ENCODE results near the gene RETREG2. TPM values are rescaled to one million over a fixed set of nuclear protein-coding genes. Genes with fewer than 3 reads are reported as not detected.

Gene RETREG2
- total RNA-seq, 2 experiments from 2014 or later: 95.1 to 102 TPM

DNA sequence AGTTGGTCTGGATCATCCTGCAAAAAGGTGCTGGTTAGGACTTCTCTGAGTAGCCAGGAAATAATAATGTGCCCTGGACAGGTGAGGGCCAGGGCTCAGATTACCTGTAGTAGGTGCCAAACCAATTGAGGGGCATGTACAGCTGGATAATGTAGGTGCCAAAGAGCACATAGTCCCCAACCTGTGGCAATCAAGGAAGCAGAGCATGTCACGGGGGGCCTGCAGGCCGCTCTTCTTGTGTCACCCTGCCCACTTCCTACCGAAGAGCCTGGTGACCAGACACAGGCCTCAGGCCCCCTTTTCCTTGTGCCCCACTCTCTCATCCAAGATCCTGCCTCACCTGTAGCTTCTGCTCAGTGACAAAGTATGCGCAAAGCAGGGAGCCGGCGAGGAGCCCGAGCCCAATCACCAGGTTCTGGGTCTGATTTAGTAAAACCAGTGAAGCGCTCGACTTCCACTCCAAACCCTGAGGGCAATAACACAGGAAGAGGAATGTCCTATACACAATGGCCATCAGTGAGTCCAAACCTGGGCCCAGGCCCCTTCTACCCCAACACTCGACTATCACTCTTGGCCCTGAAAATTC lies 35.5 kb downstream of the RETREG2 start:
- Mint-ChIP-seq H3K9me3 (no peaks in the 10 kb centered on the region), H3K27me3 (no peaks in the 10 kb centered on the region), H3K4me3 (no peak overlapping the region), H3K4me1 (peaks cover 56% of the 10 kb centered on the region), H3K27ac (peak overlapping the region; percentile 22), H3K36me3 (ENCODE audit: low read depth) (peaks cover 23% of the 10 kb centered on the region)
- no peak for DNase-seq
- CTCF ChIA-PET: interaction anchor here (0.6 to 1.1 kb wide), 2 partner anchors 81 to 987 kb away, joined by 3 to 7 read pairs; no protein-coding TSS in a partner anchor
- POLR2A ChIA-PET: no interaction called here

DNA sequence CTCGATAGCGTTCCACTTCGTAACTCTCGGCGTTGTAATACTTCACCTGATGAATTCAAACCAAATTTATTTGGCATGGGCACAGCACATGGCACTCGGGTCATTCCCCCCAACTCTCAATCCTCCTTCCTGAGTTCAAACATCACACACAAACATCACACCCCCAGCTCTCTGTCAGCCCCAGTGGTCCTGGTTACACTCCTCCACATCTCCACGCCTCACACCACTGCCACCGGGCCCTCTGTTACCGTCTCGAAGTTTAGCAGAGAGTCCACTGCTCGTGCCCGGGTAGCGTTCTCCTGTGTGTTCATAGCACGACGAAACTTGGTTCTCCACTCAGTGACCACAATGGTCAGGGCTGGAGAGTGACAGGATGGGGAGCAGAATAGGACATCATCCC lies 36.1 kb downstream of the RETREG2 start:
- Mint-ChIP-seq H3K36me3 (ENCODE audit: low read depth) (peaks cover 21% of the 10 kb centered on the region), H3K4me3 (no peak overlapping the region), H3K4me1 (peaks cover 53% of the 10 kb centered on the region), H3K9me3 (no peaks in the 10 kb centered on the region), H3K27me3 (no peaks in the 10 kb centered on the region), H3K27ac (no peak overlapping the region)
- CTCF ChIA-PET: interaction anchor here (0.9 to 1.1 kb wide), 2 partner anchors 9 to 10 kb away, joined by 3 read pairs; no protein-coding TSS in a partner anchor
- no peak for DNase-seq
- POLR2A ChIA-PET: no interaction called here

DNA sequence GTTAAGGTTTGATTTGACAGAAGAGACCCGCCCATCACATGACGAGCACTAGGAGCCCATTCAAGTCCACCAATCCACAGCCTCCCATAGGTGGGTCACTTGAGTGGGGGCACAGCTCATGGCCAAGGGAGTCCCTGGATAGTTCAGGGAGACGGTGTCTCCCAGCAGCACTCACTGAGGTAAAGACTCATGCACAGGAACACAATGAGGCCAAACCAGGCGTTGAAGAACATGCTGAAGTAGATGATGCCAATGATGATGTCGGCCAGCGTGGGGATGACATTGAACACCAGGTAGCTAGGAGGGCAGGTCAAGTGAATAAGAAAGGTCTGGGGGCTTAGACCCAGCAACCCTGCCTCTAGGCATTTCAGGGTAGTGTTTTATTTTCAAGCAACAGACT lies 36.7 kb downstream of the RETREG2 start:
- Mint-ChIP-seq H3K36me3 (ENCODE audit: low read depth) (peaks cover 22% of the 10 kb centered on the region), H3K9me3 (no peaks in the 10 kb centered on the region), H3K27me3 (no peaks in the 10 kb centered on the region), H3K4me3 (no peak overlapping the region), H3K4me1 (peaks cover 49% of the 10 kb centered on the region), H3K27ac (no peak overlapping the region)
- CTCF ChIA-PET: interaction anchor here (0.9 to 1.1 kb wide), 3 partner anchors 10 to 40 kb away, joined by 3 read pairs; no protein-coding TSS in a partner anchor
- POLR2A ChIA-PET: no interaction called here
- no peak for DNase-seq

DNA sequence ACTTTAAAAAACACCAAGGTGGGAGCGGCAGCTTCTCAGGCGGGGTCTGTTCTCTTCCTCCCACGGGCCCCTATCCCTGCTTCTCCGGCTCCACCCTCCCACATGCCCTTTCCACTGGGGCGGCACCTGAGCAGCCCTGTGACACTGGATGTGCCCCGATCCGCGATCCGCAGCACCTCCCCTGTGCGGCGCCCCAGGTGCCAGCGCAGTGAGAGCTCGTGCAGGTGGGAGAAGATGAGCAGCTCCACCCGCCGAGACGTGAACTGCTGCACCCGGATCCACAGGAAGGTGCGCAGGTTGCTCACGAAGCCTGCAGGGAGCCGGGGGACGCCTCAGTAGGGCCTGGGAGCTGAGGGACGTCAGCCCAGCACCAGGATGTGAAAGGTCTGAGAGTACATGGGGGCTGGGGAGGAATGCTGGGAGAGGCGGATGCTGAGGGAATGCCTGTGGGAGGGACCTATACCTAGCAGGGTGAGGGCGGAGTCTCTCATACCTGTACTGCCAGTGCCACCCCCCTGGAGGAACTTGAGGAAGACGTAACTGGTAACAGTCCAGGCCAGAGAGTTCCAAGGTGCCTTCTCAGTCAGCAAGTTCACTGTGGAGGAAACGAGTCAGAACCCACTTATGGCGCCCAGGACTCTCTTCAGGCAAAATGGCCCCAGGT lies 37.9 kb downstream of the RETREG2 start:
- no peaks in the 10 kb centered on the region for H3K9me3 Mint-ChIP-seq
- ChIA-PET POLR2A (no interaction called here), CTCF (interaction anchor here (0.5 to 2.1 kb wide), 6 partner anchors 8 to 79 kb away, joined by 3 to 8 read pairs (median 4); partner anchors contain the start of genes NHEJ1 and ZFAND2B)
- H3K27me3 Mint-ChIP-seq: no peaks in the 10 kb centered on the region
- no peak for DNase-seq
- no peak overlapping the region for H3K4me3 Mint-ChIP-seq
- H3K36me3 Mint-ChIP-seq (ENCODE audit: low read depth): peaks cover 27% of the 10 kb centered on the region
- H3K27ac Mint-ChIP-seq: no peak overlapping the region
- H3K4me1 Mint-ChIP-seq: peaks cover 37% of the 10 kb centered on the region

DNA sequence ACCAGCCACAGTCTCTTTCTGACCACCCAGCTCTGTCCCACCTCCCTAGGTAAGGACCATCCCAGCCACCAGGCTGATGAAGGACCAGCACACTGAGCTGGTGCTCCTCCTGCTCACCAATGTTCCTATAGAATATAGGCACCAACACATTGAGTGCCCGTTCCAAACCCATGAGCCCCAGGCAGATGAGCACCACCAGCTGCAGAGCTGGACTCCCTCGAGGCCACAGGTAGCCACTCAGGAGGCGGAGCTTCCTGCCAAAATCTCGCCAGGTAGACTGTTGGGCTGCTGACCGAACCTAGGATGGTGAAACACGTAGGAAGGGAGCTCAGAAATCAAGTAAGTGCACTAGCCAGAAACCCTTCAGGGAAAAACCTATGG lies 38.5 kb downstream of the RETREG2 start:
- Mint-ChIP-seq H3K4me3 (no peak overlapping the region), H3K4me1 (peaks cover 31% of the 10 kb centered on the region), H3K27me3 (no peaks in the 10 kb centered on the region), H3K27ac (peak overlapping the region; percentile 70), H3K36me3 (ENCODE audit: low read depth) (peaks cover 31% of the 10 kb centered on the region), H3K9me3 (no peaks in the 10 kb centered on the region)
- POLR2A ChIA-PET: no interaction called here
- no peak for DNase-seq
- CTCF ChIA-PET: interaction anchor here (0.5 to 2.2 kb wide), 8 partner anchors 8 to 78 kb away, joined by 3 to 8 read pairs (median 4); partner anchors contain the start of genes NHEJ1 and ZFAND2B

DNA sequence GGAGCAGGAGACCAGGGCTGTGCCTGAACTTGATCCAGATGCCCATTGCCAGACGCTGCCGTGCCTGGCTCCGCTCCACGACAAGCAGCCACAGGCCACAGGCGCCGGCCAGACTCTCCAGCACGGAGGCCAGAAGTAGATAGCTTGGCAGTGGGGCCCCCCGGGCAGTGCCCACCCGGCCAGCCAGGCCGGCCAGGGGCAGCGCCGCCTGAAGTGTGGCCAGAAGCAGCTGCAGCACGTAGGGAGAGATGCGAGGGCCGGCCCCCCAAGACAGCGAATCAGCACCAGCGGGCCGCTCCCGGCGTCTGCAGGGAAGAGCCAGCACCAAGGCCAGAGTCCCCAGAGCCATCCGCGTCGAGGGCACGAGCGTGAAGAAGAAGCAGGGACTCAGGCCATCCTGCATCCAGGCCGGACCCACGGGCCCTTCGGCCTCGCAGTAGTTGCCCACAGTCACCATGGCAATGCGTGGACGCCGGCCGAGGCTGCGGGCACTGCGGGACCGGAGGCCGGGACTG lies 40.2 kb downstream of the RETREG2 start:
- ChIA-PET CTCF (interaction anchor here (0.7 to 2.2 kb wide), 14 partner anchors 9 to 653 kb away, joined by 3 to 6 read pairs (median 4); partner anchors contain the start of genes ANKZF1, ATG9A, CNPPD1 and GLB1L), POLR2A (interaction anchor here (0.6 to 1.5 kb wide), 2 partner anchors 11 to 43 kb away, joined by 3 read pairs; no protein-coding TSS in a partner anchor)
- Mint-ChIP-seq H3K9me3 (no peaks in the 10 kb centered on the region), H3K36me3 (ENCODE audit: low read depth) (peaks cover 34% of the 10 kb centered on the region), H3K27ac (peak overlapping the region; percentile 86), H3K27me3 (no peaks in the 10 kb centered on the region), H3K4me1 (peaks cover 25% of the 10 kb centered on the region), H3K4me3 (peak overlapping the region; percentile 71)
- DNase-seq: peak; percentile 25

DNA sequence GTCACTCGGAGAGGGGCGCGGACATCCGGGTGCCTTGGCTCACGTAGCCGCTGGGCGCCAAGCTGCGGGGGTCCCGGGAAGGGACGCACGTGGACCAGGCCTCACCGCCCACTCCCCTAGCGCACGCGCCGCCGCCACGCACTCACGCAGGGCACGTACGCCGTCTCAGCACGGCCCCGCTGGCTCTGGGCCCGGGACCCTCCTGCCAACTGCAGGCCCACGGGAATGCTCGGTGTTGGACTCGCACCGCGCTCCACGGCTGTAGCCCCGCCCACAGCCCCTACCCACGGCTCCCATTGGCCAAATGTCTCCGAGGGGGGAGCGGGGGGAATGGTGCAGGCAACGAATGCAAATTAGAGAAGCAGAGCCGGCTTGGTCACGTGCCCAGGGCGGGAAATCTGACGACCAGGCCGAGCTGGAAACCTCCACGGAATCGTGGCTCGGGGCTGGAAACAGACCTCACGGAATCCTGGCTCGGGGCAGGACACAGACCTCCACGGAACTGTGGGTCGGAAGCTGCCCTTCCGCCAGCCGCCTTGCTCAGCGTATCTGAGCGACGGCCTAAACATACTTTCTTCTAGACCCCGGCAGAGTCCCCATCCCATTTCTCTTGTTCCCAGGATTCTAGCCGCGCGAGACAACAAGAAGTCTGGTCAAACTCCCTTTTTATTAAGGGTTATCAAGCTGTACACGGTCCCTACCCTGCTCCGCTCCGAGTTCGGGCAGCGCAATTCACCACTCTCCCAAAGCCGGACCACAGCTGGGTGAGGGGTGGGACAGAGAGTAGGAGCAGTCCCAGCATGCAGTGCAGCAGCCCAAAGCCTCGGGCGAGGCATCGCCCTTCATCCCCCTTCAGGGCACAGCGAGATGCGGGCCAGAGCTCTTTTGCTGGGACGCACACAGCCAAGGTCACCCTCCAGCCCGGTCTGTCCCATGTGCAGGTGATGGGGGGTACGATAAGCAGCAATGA lies 40.9 kb downstream of the RETREG2 start, which contains the start of gene ABCB6:
ABCB6 (minus strand) TSS at position 227 of the 970 bp plus-strand sequence. CDS start 285 bp downstream, outside the sequence.
- peaks cover 38% of the 10 kb centered on the region for H3K36me3 Mint-ChIP-seq (ENCODE audit: low read depth)
- CTCF ChIA-PET: interaction anchor here (0.5 to 2.9 kb wide), 14 partner anchors 10 to 1077 kb away, joined by 3 to 8 read pairs (median 4); partner anchors contain the start of genes ANKZF1, ATG9A, CNPPD1 and GLB1L

DNA sequence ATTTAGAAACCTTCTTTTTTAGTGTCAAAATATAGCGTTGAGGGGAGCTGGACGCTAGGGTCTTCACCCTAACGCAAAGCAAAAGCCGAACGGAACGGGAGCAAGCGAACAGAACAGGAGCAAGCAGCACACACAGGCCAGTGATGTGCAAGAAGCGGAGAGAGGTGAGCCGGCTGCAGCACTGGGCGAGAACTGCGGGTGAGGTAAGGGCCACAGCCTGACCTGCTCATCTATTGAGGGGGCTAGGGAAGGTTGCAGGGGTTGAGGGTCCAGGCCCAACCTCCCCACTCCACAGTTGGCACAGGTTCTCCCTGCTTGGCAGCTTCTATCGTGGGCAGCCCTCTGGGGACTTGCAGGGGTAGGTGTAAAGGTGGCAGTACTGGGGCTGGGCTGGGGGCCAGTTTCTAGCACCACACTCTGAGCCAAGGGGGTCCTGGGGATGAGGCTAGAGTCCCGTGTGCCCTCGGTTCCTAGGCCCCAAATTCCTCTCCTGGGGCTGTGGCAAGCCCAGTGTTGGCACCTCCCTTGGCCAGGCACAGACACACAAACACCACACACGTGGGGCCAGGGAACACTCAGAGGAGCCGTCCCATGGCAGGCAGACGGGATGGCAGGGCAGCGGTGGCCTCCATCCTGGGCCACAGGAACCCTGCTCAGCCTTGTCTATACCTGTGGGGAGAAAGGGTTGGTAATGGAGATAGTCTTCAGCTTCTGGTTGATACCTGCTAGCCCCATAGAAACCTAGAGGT lies 41.9 kb downstream of the RETREG2 start:
- H3K27me3 Mint-ChIP-seq: no peaks in the 10 kb centered on the region
- DNase-seq: no peak
- no peak overlapping the region for H3K27ac Mint-ChIP-seq
- peaks cover 24% of the 10 kb centered on the region for H3K4me1 Mint-ChIP-seq
- CTCF ChIA-PET: interaction anchor here (1.0 to 2.9 kb wide), 6 partner anchors 12 to 79 kb away, joined by 3 to 8 read pairs (median 4); no protein-coding TSS in a partner anchor
- no peaks in the 10 kb centered on the region for H3K9me3 Mint-ChIP-seq
- H3K36me3 Mint-ChIP-seq (ENCODE audit: low read depth): peaks cover 40% of the 10 kb centered on the region
- H3K4me3 Mint-ChIP-seq: peak overlapping the region; percentile 8
- POLR2A ChIA-PET: no interaction called here

More for the DNA sequence above, 40.9 kb downstream of the RETREG2 start, which contains the start of gene ABCB6:
- DNase-seq: peak; percentile 89
- Mint-ChIP-seq H3K27ac (peak within 1 kb of the TSS; percentile 86), H3K27me3 (no peaks in the 10 kb centered on the region), H3K9me3 (no peaks in the 10 kb centered on the region), H3K4me3 (peak within 1 kb of the TSS; percentile 71), H3K4me1 (peaks cover 25% of the 10 kb centered on the region)
- POLR2A ChIA-PET: interaction anchor here (0.6 to 1.5 kb wide), 2 partner anchors 10 to 42 kb away, joined by 3 read pairs; no protein-coding TSS in a partner anchor

DNA sequence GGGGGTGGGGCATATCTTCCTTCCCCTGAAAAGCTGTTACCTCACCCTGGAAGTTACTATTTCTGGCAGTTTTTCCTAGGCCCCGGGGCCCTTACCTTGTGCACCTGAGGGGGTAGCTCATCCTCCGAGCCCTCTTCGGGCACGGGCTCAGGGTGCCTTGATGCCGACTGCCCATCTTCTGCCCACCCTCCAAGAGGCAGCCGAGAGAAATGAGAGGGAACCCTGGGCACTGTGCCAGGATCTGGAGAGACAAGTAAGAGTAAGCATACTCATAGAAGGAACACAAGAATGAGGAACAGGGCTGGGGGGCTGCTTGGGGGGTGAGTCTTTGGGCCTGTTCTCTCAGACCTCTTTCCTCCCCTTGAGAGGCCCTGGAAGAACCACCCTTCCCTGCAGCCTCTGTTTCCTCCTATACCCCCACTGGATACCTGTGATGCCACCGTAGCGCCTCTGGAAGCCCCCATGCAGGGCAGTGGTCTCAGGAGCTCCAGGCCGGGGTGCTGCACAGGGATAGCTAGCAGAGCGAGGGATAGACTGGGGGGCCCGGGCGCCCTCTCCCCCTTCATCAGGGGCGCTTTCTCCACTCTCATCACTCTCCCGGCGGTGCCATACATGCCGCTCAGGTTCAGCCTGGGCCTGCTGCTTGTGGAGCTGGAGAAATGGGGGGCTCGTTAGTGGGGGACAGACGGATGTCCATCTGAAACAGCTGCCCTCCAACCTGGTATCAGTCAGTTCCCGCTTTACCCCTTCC lies 42.8 kb downstream of the RETREG2 start:
- no peaks in the 10 kb centered on the region for H3K27me3 Mint-ChIP-seq
- no peak for DNase-seq
- H3K27ac Mint-ChIP-seq: no peak overlapping the region
- no peaks in the 10 kb centered on the region for H3K9me3 Mint-ChIP-seq
- no peak overlapping the region for H3K4me3 Mint-ChIP-seq
- H3K4me1 Mint-ChIP-seq: peaks cover 26% of the 10 kb centered on the region
- CTCF ChIA-PET: interaction anchor here (1.0 to 2.9 kb wide), 6 partner anchors 9 to 74 kb away, joined by 3 to 8 read pairs (median 4); partner anchors contain the start of gene ZFAND2B
- POLR2A ChIA-PET: no interaction called here
- H3K36me3 Mint-ChIP-seq (ENCODE audit: low read depth): peaks cover 47% of the 10 kb centered on the region

DNA sequence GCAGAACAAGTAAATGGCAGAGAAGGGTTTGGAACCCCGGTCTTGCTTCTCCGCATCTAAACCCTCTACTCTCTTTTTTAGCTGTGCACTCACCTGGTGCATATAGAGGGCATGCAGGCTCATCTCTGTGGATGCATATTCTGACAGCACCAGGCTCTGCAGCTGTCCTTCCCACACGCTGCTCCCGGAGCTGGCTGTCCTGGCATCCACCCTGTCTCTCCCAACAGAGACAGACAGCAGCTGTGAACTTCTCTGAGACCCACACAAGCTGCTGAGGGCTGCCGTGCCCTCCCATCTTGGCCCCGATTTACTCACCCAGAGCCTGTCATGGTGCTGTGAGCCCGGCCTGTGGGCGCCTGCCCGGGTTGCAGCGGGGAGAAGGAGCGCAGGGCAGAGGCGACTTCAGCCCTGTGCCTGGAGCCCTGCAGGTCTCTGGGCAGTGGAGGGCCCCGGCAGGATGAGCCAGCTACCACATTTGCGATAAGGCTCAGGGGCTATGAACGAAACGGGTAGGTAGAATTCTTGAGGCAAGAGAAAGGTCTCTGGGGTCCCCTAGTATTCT lies 44.0 kb downstream of the RETREG2 start:
- H3K27ac Mint-ChIP-seq: no peak overlapping the region
- CTCF ChIA-PET: interaction anchor here (1.2 to 2.9 kb wide), 6 partner anchors 14 to 73 kb away, joined by 3 to 8 read pairs (median 4); partner anchors contain the start of gene ZFAND2B
- no peak for DNase-seq
- POLR2A ChIA-PET: no interaction called here
- H3K27me3 Mint-ChIP-seq: no peaks in the 10 kb centered on the region
- no peaks in the 10 kb centered on the region for H3K9me3 Mint-ChIP-seq
- no peak overlapping the region for H3K4me3 Mint-ChIP-seq
- H3K4me1 Mint-ChIP-seq: peaks cover 21% of the 10 kb centered on the region
- H3K36me3 Mint-ChIP-seq (ENCODE audit: low read depth): peaks cover 54% of the 10 kb centered on the region

Measured in activated CD4-positive, alpha-beta T cell treated with anti-CD3 and anti-CD28 coated beads, Interleukin-2, amount 10 ng/mL, durations not matched to agents 7 days and 5 days (primary cell).